A673 (cell line): ENCODE data around the gene TMEM163.

Experiments
- CTCF ChIP-seq: fragments of 300-800, 200-600 bp; sonication (generic); conservative IDR thresholded peaks from 2 replicates; pipeline ENCODE4 v1.5.1; 2017; ENCODE audit warnings: low read depth, mild to moderate bottlenecking, antibody characterized with exemption, low read length, moderate library complexity, mixed read lengths
- EZH2 ChIP-seq: fragments of 200-600 bp; sonication (generic); IDR thresholded peaks from 2 replicates; pipeline ENCODE4 v1.6.1; 2017; ENCODE audit warnings: borderline replicate concordance, low read depth, mild to moderate bottlenecking, mixed read lengths, antibody characterized with exemption, low read length; ENCODE audit not compliant: poor library complexity, severe bottlenecking

GRCh38 chr2:134457353-134457752, 261.4 kb downstream of the TMEM163 start:
- TF ChIP-seq CTCF = no peak
- no peak for TF ChIP-seq EZH2
